GM12891 (cell line): Measurements from ENCODE around the gene IGFBP3.

Experiments
- POLR2A ChIP-seq: IDR thresholded peaks from 2 replicates; pipeline ENCODE4 v1.6.1; 2011; ENCODE audit warnings: low read depth, low read length, control low read depth
- POLR2AphosphoS5 ChIP-seq: IDR thresholded peaks from 2 replicates; pipeline ENCODE4 v1.6.1; 2011; ENCODE audit warnings: low read depth, low read length, control low read depth

DNA sequence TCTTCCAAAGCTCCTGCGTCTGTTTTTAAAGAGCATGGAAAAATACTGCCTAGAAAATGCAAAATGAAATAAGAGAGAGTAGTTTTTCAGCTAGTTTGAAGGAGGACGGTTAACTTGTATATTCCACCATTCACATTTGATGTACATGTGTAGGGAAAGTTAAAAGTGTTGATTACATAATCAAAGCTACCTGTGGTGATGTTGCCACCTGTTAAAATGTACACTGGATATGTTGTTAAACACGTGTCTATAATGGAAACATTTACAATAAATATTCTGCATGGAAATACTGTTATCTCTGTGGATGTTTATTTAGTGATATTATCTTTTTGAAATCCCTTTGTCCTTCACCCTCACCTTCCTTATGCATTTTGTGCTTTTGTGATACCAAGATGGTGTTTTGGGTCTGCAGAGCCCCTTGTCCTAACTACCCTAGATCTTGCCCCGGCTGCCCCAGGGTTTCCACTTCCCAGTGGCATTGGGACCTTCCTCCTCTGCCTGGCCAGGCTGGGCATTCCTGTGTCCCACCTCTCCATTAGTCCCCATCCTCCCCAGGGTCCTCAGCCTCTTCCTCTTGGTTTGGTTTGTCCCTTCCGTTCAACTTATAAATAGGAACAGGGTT lies 27.6 kb downstream of the IGFBP3 start:
- TF ChIP-seq POLR2A (no peak), POLR2AphosphoS5 (no peak)
